Measurements from ENCODE around the gene SPTBN5. TPM values are rescaled to one million over a fixed set of nuclear protein-coding genes. Genes with fewer than 3 reads are reported as not detected.

The SPTBN5 gene
- total and polyA plus RNA-seq, 2 experiments from 2014 or later, result 0.57 to 1.1 TPM

DNA sequence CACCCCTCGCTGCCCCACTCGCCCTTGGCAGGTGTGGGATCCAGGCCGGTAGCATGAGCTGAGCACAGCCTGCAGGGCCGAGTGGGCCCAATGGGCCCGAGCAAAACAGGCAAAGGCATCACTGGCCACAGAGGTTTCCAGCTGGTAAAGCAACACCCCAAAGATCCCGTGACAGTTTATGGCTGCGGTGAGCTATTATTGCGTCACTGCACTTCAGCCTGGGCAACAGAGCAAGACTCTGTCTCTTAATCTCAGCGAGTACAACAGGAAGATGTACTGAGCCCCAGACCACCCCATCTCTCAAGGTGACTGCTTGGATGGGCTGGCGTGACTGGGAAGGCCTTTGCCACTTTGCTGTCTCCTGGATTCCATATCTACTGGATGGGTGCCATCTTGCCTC lies 61.6 kb downstream of the SPTBN5 start:
- Histone ChIP-seq H3F3A (replicated peaks; ENCODE audit: low read depth) (no peaks in the 10 kb centered on the region), H3K4me3 (no peak overlapping the region), H3K36me3 (ENCODE audit: insufficient read depth) (no peaks in the 10 kb centered on the region; the same call in 1 of the 2 replicates), H3K79me2 (replicated peaks; ENCODE audit: insufficient read depth) (0 out of 2 replicates have a peak, but pooled peaks cover 4% of the 10 kb centered on the region), H3K9me2 (ENCODE audit: insufficient read depth) (no peaks in the 10 kb centered on the region), H3K4me1 (ENCODE audit: insufficient read depth) (peaks cover 4% of the 10 kb centered on the region; the same call in 1 of the 2 replicates), H3K4me2 (no peak overlapping the region), H3K27me3 (ENCODE audit: insufficient read depth) (peaks cover 5% of the 10 kb centered on the region; the same call in 1 of the 2 replicates), H2AFZ (no peak overlapping the region), H4K20me1 (replicated peaks; ENCODE audit: insufficient read depth) (no peaks in the 10 kb centered on the region; the same call in 1 of the 2 replicates), H3K27ac (ENCODE audit: low read depth) (no peak overlapping the region)
- ATAC-seq, result no peak
- DNase-seq (ENCODE audit: low spot score), result no peak
- H3K4me3 Mint-ChIP-seq, result no peak overlapping the region
- peaks cover 12% of the 10 kb centered on the region for H3K36me3 Mint-ChIP-seq (ENCODE audit: low read depth)
- H3K27me3 Mint-ChIP-seq (ENCODE audit: insufficient read depth, low read depth, poor library complexity), result peaks cover 17% of the 10 kb centered on the region
- H3K4me1 Mint-ChIP-seq, result peaks cover 7% of the 10 kb centered on the region
- H3K27ac Mint-ChIP-seq, result no peak overlapping the region
- H3K9me3 Mint-ChIP-seq, result no peaks in the 10 kb centered on the region
- TF ChIP-seq STAT1 (IDR thresholded peaks at IDR 0.05; ENCODE audit: unreplicated experiment) (no peak), EZH2phosphoT487 (IDR thresholded peaks at IDR 0.05; ENCODE audit: unreplicated experiment) (no peak), REST (IDR thresholded peaks at IDR 0.05; ENCODE audit: unreplicated experiment) (no peak), EZH2 (IDR thresholded peaks at IDR 0.05; ENCODE audit: low read depth, unreplicated experiment) (no peak), JUNB (IDR thresholded peaks at IDR 0.05; ENCODE audit: unreplicated experiment) (no peak), CREB1 (CRISPR knock-in tag; IDR thresholded peaks at IDR 0.05; ENCODE audit: low read depth) (no peak), ETS1 (IDR thresholded peaks at IDR 0.05) (no peak), ZNF331 (CRISPR knock-in tag; IDR thresholded peaks at IDR 0.05; ENCODE audit: low read depth) (no peak), ZNF114 (CRISPR knock-in tag; IDR thresholded peaks at IDR 0.05) (no peak), ZNF462 (CRISPR knock-in tag; IDR thresholded peaks at IDR 0.05) (no peak), CTCF (conservative IDR thresholded peaks at IDR 0.05; ENCODE audit: low read depth in 2 of 2) (no peak), NANOG (IDR thresholded peaks at IDR 0.05; ENCODE audit: borderline replicate concordance) (no peak), POLR2AphosphoS5 (IDR thresholded peaks at IDR 0.05; ENCODE audit: low read depth) (no peak)
